ENCODE measurements around the gene ZDHHC5. TPM values are rescaled to one million over a fixed set of nuclear protein-coding genes. Genes with fewer than 3 reads are reported as not detected.

ZDHHC5 gene
- total RNA-seq, 1 donor from 2014 or later = 89.8 TPM

DNA sequence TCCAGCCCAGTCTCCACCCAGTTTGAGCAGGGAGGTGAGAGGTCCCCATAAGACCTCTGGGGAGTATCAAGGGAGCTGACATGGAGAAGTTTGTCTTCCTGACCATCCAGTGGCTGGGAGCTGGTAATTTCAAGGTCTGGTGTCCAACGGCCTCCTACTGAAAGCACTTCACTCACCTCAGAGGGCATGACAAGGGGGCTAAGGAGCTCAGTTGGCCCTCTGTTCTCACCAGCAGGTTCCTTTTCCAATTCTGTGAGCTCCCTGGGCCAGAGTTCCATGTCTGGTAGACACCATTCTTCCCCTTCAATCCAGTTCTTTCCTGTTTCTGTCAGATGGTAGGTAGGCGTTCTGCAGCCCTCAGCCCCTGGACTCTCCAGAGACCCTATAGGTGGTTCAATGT is 76.4 kb downstream of the ZDHHC5 start:
- H3K79me2 ChIP-seq (ENCODE audit: insufficient read depth, low read length) = peaks cover 30% of the 10 kb centered on the region
- H3K27me3 ChIP-seq (ENCODE audit: insufficient read depth, low read length) = no peaks in the 10 kb centered on the region
- FAIRE-seq (no peak), DNase-seq (ENCODE audit: low read depth) (no peak)
- H3K9ac ChIP-seq (ENCODE audit: low read length) = no peak overlapping the region
- H3K4me3 ChIP-seq (ENCODE audit: insufficient read depth, low read depth, low read length) = no peak overlapping the region
- H2AFZ ChIP-seq (ENCODE audit: low read depth, low read length) = no peak overlapping the region
- Mint-ChIP-seq H3K4me1 (ENCODE audit: low read depth, unreplicated experiment) (peaks cover 10% of the 10 kb centered on the region), H3K27ac (ENCODE audit: unreplicated experiment) (no peak overlapping the region), H3K4me3 (ENCODE audit: unreplicated experiment) (no peak overlapping the region), H3K27me3 (ENCODE audit: low read depth, unreplicated experiment) (no peaks in the 10 kb centered on the region), H3K9me3 (ENCODE audit: unreplicated experiment) (no peaks in the 10 kb centered on the region), H3K36me3 (ENCODE audit: low read depth, unreplicated experiment) (peaks cover 22% of the 10 kb centered on the region)
- no peak overlapping the region for H3K4me2 ChIP-seq (ENCODE audit: low read length)
- H4K20me1 ChIP-seq (ENCODE audit: insufficient read depth, low read length) = peaks cover 21% of the 10 kb centered on the region
- no peak for TF ChIP-seq EZH2 (IDR thresholded peaks at IDR 0.05; ENCODE audit: insufficient read depth, low read length)
- TF ChIP-seq, protein P1, sequence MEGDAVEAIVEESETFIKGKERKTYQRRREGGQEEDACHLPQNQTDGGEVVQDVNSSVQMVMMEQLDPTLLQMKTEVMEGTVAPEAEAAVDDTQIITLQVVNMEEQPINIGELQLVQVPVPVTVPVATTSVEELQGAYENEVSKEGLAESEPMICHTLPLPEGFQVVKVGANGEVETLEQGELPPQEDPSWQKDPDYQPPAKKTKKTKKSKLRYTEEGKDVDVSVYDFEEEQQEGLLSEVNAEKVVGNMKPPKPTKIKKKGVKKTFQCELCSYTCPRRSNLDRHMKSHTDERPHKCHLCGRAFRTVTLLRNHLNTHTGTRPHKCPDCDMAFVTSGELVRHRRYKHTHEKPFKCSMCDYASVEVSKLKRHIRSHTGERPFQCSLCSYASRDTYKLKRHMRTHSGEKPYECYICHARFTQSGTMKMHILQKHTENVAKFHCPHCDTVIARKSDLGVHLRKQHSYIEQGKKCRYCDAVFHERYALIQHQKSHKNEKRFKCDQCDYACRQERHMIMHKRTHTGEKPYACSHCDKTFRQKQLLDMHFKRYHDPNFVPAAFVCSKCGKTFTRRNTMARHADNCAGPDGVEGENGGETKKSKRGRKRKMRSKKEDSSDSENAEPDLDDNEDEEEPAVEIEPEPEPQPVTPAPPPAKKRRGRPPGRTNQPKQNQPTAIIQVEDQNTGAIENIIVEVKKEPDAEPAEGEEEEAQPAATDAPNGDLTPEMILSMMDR (IDR thresholded peaks at IDR 0.05; ENCODE audit: insufficient read depth, low read depth, low read length) = no peak
- no peaks in the 10 kb centered on the region for H3K9me3 ChIP-seq (ENCODE audit: insufficient read depth, low read depth, low read length)
- peaks cover 8% of the 10 kb centered on the region for H3K4me1 ChIP-seq (ENCODE audit: insufficient read depth, low read length)
- no peak overlapping the region for H3K27ac ChIP-seq (ENCODE audit: low read depth, low read length)
- peaks cover 14% of the 10 kb centered on the region for H3K36me3 ChIP-seq (ENCODE audit: insufficient read depth, low read length)

DNA sequence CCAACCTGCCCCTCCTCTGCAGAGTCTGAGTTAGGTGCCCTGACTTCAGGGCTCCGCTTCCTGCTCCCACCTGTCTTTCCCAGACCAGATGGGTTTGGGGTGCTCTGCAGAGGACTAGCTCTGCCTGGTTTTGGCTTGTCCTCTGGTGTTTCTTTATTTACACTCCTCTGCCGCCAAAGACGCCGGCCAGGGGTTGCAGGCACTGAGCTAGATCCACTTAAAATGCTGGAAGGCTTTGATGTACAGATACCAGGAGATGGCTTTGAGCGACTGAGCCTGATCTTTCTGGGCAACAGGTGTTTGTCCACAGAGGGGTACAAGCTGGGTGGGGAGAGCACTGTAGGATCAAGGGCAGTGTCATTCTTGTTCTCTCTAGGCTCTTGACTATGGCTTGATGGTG is 77.3 kb downstream of the ZDHHC5 start:
- peaks cover 14% of the 10 kb centered on the region for H3K36me3 ChIP-seq (ENCODE audit: insufficient read depth, low read length)
- no peaks in the 10 kb centered on the region for H3K27me3 Mint-ChIP-seq (ENCODE audit: low read depth, unreplicated experiment)
- DNase-seq (ENCODE audit: low read depth) (no peak), FAIRE-seq (no peak)
- no peak overlapping the region for H2AFZ ChIP-seq (ENCODE audit: low read depth, low read length)
- H3K79me2 ChIP-seq (ENCODE audit: insufficient read depth, low read length) = peaks cover 30% of the 10 kb centered on the region
- H3K4me2 ChIP-seq (ENCODE audit: low read length) = no peak overlapping the region
- peak overlapping the region; percentile 62 for H3K27ac Mint-ChIP-seq (ENCODE audit: unreplicated experiment)
- peaks cover 8% of the 10 kb centered on the region for H3K4me1 ChIP-seq (ENCODE audit: insufficient read depth, low read length)
- H3K36me3 Mint-ChIP-seq (ENCODE audit: low read depth, unreplicated experiment) = peaks cover 22% of the 10 kb centered on the region
- no peaks in the 10 kb centered on the region for H3K9me3 ChIP-seq (ENCODE audit: insufficient read depth, low read depth, low read length)
- H3K27me3 ChIP-seq (ENCODE audit: insufficient read depth, low read length) = no peaks in the 10 kb centered on the region
- no peak overlapping the region for H3K27ac ChIP-seq (ENCODE audit: low read depth, low read length)
- no peaks in the 10 kb centered on the region for H3K9me3 Mint-ChIP-seq (ENCODE audit: unreplicated experiment)
- no peak overlapping the region for H3K4me3 Mint-ChIP-seq (ENCODE audit: unreplicated experiment)
- no peak for TF ChIP-seq EZH2 (IDR thresholded peaks at IDR 0.05; ENCODE audit: insufficient read depth, low read length)
- TF ChIP-seq, protein P1 (IDR thresholded peaks at IDR 0.05; ENCODE audit: insufficient read depth, low read depth, low read length) = no peak
- H4K20me1 ChIP-seq (ENCODE audit: insufficient read depth, low read length) = peaks cover 21% of the 10 kb centered on the region
- no peak overlapping the region for H3K9ac ChIP-seq (ENCODE audit: low read length)
- H3K4me1 Mint-ChIP-seq (ENCODE audit: low read depth, unreplicated experiment) = peaks cover 10% of the 10 kb centered on the region
- H3K4me3 ChIP-seq (ENCODE audit: insufficient read depth, low read depth, low read length) = no peak overlapping the region

DNA sequence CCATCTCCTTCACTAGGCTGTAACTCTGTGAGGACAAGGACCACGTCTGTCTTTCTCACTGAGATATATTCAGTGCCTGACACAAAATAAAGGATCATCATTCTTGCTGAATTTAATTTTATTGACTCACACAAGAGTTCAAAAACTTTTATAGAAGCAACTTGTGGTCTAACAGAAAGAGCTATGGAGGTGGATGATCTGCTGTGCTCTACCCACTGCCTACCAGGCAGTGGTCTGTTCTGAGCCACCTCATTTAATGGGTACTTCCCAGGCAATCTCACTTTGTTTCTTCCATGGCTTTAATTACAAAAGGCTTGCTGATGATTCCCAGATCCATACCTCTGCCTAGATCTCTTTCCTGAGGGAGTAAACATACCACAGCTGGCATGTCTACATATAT is 79.0 kb downstream of the ZDHHC5 start:
- peaks cover 21% of the 10 kb centered on the region for H4K20me1 ChIP-seq (ENCODE audit: insufficient read depth, low read length)
- no peaks in the 10 kb centered on the region for H3K27me3 Mint-ChIP-seq (ENCODE audit: low read depth, unreplicated experiment)
- H3K27ac Mint-ChIP-seq (ENCODE audit: unreplicated experiment) = no peak overlapping the region
- peaks cover 12% of the 10 kb centered on the region for H3K4me1 Mint-ChIP-seq (ENCODE audit: low read depth, unreplicated experiment)
- peaks cover 22% of the 10 kb centered on the region for H3K36me3 Mint-ChIP-seq (ENCODE audit: low read depth, unreplicated experiment)
- no peak overlapping the region for H3K27ac ChIP-seq (ENCODE audit: low read depth, low read length)
- no peaks in the 10 kb centered on the region for H3K9me3 Mint-ChIP-seq (ENCODE audit: unreplicated experiment)
- H3K4me3 Mint-ChIP-seq (ENCODE audit: unreplicated experiment) = no peak overlapping the region
- H3K9ac ChIP-seq (ENCODE audit: low read length) = no peak overlapping the region
- H3K4me3 ChIP-seq (ENCODE audit: insufficient read depth, low read depth, low read length) = no peak overlapping the region
- FAIRE-seq (no peak), DNase-seq (ENCODE audit: low read depth) (no peak)
- H2AFZ ChIP-seq (ENCODE audit: low read depth, low read length) = no peak overlapping the region
- H3K36me3 ChIP-seq (ENCODE audit: insufficient read depth, low read length) = peaks cover 14% of the 10 kb centered on the region
- no peak overlapping the region for H3K4me2 ChIP-seq (ENCODE audit: low read length)
- TF ChIP-seq, protein P1 (IDR thresholded peaks at IDR 0.05; ENCODE audit: insufficient read depth, low read depth, low read length) = no peak
- TF ChIP-seq EZH2 (IDR thresholded peaks at IDR 0.05; ENCODE audit: insufficient read depth, low read length) = no peak
- peaks cover 26% of the 10 kb centered on the region for H3K79me2 ChIP-seq (ENCODE audit: insufficient read depth, low read length)
- H3K27me3 ChIP-seq (ENCODE audit: insufficient read depth, low read length) = no peaks in the 10 kb centered on the region
- no peaks in the 10 kb centered on the region for H3K9me3 ChIP-seq (ENCODE audit: insufficient read depth, low read depth, low read length)
- peaks cover 8% of the 10 kb centered on the region for H3K4me1 ChIP-seq (ENCODE audit: insufficient read depth, low read length)

Small RNA genes within 50 kb of the gene (microRNA-seq; reads per million reads assigned to microRNA genes)
- 33,698 reads per million, percentile 99 among the genes with 10 or more reads in this experiment for gene MIR130A

Other genes with a start within 250 kb of the ZDHHC5 start
- 13.3 and 16.4 TPM in 2 replicates for gene SLC43A3, start 241.0 kb upstream of the ZDHHC5 start, total RNA-seq
- 0.50 and 0.65 TPM in 2 replicates for gene RTN4RL2, start 207.6 kb upstream of the ZDHHC5 start, total RNA-seq
- 3.5 and 4.5 TPM in 2 replicates for gene SLC43A1, start 152.4 kb upstream of the ZDHHC5 start, total RNA-seq
- gene TIMM10, start 137.4 kb upstream of the ZDHHC5 start, total RNA-seq = 56.1 and 60.3 TPM in 2 replicates
- gene SMTNL1, start 130.5 kb upstream of the ZDHHC5 start, total RNA-seq = not detected in 2 replicates
- gene UBE2L6, start 100.4 kb upstream of the ZDHHC5 start, total RNA-seq = 159 and 182 TPM in 2 replicates
- gene SERPING1, start 70.4 kb upstream of the ZDHHC5 start, total RNA-seq = 62.5 and 92.1 TPM in 2 replicates
- 0.09 and 0.62 TPM in 2 replicates for gene YPEL4, start 18.2 kb upstream of the ZDHHC5 start, total RNA-seq
- 19.1 and 21.4 TPM in 2 replicates for gene CLP1, start 10.4 kb upstream of the ZDHHC5 start, total RNA-seq
- gene MED19, start 44.1 kb downstream of the ZDHHC5 start, total RNA-seq = 21.6 and 23.5 TPM in 2 replicates
- 88.0 and 91.5 TPM in 2 replicates for gene TMX2, start 44.5 kb downstream of the ZDHHC5 start, total RNA-seq
- gene SELENOH, start 73.4 kb downstream of the ZDHHC5 start, total RNA-seq = 94.3 and 123 TPM in 2 replicates
- gene BTBD18, start 83.7 kb downstream of the ZDHHC5 start, total RNA-seq = not detected in 2 replicates
- 235 and 243 TPM in 2 replicates for gene CTNND1, start 93.7 kb downstream of the ZDHHC5 start, total RNA-seq

All from astrocyte (in vitro differentiated cells and primary cell).